AG04450 (cell line): ENCODE measurements around the gene PAIP2B. TPM values are rescaled to one million over a fixed set of nuclear protein-coding genes. Genes with fewer than 3 reads are reported as not detected.

Experiments
- CTCF ChIA-PET: fragments of 300-600, 350-600 bp; formaldehyde crosslinking; extraction: SDS; loops from one replicate; lab custom pipeline; 2022; ENCODE audit warnings: antibody characterized with exemption, inconsistent platforms; lab: Charles Lee
- POLR2A ChIA-PET: fragments of 350-600 bp; formaldehyde crosslinking; extraction: SDS; loops from one replicate; lab custom pipeline; 2021; ENCODE audit warnings: antibody characterized with exemption, inconsistent platforms; lab: Yijun Ruan, JAX
- DNase-seq: peaks from one replicate; pipeline ENCODE4 v3.0.0-alpha.2; 2011; ENCODE audit warnings: low read depth, low spot score
- H3K27ac ChIP-seq: one replicate; pipeline ENCODE4 v1.5.1; 2012; ENCODE audit warnings: low read depth, low read length, control low read depth
- H3K27me3 ChIP-seq: one replicate; pipeline ENCODE4 v1.6.0; 2012; ENCODE audit warnings: low read length; ENCODE audit not compliant: control insufficient read depth, insufficient read depth
- H3K4me3 ChIP-seq: 2 replicates; pipeline ENCODE4 v1.5.1; 2011; ENCODE audit warnings: mild to moderate bottlenecking, low read depth, low read length, control low read depth
- H3K9me3 ChIP-seq: 2 replicates; pipeline ENCODE4 v1.5.1; 2012; ENCODE audit warnings: low read length; ENCODE audit not compliant: control insufficient read depth, insufficient read depth
- polyA plus RNA-seq: library from polyadenylated mRNA; depleted of rRNA; stranded (reverse); fragments of >200 nt; gene quantifications from 2 replicates; pipeline ENCODE4 v1.2.3, GENCODE V29; 2011
- TF ChIP-seq, protein P1 (sequence below): IDR thresholded peaks from 2 replicates; pipeline ENCODE4 v1.5.1; 2011; ENCODE audit warnings: low read depth, low read length, control low read depth, inconsistent platforms

Gene PAIP2B
- polyA plus RNA-seq, 1 experiment = 0.24 TPM

DNA sequence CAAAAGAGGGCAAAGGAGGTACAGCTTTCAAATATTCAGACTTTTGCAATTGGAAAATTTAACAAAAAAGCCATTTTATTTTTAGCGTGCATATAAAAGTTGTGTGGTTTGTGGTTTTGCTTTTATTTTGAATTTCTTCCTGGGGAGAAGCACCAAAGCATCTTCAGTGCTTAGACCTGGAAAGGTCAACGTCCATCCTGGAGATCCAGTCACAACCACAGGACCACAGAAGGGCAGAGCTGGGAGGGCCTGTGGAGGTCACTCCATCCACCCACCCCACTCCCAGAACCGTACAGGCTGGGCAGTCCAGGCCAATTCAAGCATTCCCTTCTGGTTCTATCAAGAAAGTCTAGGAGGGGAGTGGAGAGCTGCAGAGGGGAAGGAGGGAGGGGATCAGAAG, 52.7 kb downstream of the PAIP2B start:
- Histone ChIP-seq H3K27ac (no peak overlapping the region), H3K9me3 (no peaks in the 10 kb centered on the region), H3K27me3 (peaks cover 11% of the 10 kb centered on the region), H3K4me3 (no peak overlapping the region)
- TF ChIP-seq, protein P1, sequence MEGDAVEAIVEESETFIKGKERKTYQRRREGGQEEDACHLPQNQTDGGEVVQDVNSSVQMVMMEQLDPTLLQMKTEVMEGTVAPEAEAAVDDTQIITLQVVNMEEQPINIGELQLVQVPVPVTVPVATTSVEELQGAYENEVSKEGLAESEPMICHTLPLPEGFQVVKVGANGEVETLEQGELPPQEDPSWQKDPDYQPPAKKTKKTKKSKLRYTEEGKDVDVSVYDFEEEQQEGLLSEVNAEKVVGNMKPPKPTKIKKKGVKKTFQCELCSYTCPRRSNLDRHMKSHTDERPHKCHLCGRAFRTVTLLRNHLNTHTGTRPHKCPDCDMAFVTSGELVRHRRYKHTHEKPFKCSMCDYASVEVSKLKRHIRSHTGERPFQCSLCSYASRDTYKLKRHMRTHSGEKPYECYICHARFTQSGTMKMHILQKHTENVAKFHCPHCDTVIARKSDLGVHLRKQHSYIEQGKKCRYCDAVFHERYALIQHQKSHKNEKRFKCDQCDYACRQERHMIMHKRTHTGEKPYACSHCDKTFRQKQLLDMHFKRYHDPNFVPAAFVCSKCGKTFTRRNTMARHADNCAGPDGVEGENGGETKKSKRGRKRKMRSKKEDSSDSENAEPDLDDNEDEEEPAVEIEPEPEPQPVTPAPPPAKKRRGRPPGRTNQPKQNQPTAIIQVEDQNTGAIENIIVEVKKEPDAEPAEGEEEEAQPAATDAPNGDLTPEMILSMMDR = no peak
- POLR2A ChIA-PET = no interaction called here
- no peak for DNase-seq
- CTCF ChIA-PET = no interaction called here

DNA sequence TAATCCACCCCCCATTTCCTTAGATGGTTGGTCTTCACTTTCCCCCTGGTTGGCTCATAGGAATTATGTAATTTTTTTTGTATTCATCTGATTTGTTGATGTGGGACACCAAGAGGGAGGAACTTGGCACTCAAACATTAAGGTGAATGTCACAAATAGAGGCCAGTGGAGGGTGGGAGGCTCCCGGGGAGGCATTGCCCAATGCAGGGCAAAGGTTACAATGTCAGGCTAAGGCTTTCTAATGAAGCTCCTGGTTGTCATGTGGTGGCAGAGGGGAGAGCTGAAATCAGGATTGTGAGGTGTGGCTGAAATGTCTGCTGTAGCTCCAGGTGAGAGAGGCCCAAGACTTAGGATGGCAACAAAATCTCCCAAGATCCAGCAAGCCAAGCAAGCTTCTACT, 53.8 kb downstream of the PAIP2B start:
- Histone ChIP-seq H3K27me3 (peaks cover 11% of the 10 kb centered on the region), H3K9me3 (no peaks in the 10 kb centered on the region), H3K27ac (no peak overlapping the region), H3K4me3 (no peak overlapping the region)
- POLR2A ChIA-PET = no interaction called here
- CTCF ChIA-PET = interaction anchor here (1.1 kb wide), 1 partner anchor 16 kb away, joined by 4 read pairs; no protein-coding TSS in a partner anchor
- TF ChIP-seq, protein P1 = no peak
- no peak for DNase-seq

DNA sequence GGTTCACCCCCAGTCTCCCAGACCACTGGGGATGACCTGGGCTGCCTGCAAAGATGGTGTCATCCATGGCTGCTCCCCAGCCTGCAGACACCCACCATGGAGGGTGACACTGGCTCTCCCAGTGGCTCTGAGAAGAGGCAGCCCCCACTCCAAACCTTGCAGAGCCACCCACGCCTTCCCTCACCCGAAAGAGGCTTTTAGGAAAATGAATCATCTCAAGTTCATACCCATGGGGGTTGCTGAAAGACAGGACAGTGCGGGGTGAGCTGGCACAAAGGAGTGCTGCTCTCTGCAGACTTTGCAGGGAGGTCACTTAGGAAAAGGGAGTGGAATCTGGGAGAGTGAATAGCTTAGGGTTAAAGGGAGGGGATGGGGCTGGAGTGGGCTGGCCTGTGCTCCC, 60.1 kb downstream of the PAIP2B start:
- TF ChIP-seq, protein P1 = no peak
- Histone ChIP-seq H3K27ac (no peak overlapping the region), H3K4me3 (no peak overlapping the region), H3K9me3 (no peaks in the 10 kb centered on the region), H3K27me3 (no peaks in the 10 kb centered on the region)
- DNase-seq = no peak
- ChIA-PET CTCF (no interaction called here), POLR2A (no interaction called here)

DNA sequence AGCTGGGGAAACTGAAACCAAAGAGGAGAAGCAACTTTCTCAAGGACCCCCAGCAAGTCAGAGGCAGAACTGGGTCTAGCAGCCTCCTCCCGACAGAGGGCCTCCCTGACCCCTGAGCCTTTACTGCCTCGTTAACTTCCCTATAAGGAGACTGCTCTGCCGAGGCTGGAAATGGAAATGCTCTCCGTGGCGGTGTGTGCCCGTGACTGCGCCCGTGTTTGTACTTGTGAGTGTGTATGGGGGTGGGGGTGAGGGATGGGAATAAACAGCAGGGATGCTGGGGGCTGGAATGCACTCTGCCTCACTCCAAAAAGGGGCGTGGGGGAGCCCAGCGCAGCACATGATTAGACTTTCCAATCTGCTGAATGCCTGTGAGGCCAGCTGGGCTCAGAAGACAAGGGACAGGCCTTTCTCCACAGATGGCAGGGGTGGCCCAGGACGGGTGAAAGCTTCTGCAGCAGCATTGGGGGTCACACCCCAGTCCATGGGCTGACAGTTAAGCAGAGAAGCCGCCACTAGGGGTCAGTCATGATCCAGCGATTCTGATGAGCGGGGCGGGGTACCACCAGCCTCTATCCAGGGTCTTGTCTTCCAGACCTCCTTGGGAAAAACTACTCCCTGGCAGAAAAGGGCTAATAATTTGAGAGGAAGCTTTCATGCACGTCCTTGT, 69.6 kb downstream of the PAIP2B start:
- ChIA-PET CTCF (interaction anchor here (0.6 to 2.0 kb wide), 12 partner anchors 8 to 353 kb away, joined by 3 to 23 read pairs (median 4); partner anchors contain the start of gene ZNF638), POLR2A (interaction anchor here (1.0 kb wide), 1 partner anchor 175 kb away, joined by 4 read pairs; the partner anchor contains the start of gene ZNF638)
- DNase-seq = no peak
- peak overlapping the region; percentile 44 for H3K4me3 ChIP-seq
- peaks cover 6% of the 10 kb centered on the region for H3K27me3 ChIP-seq
- no peak overlapping the region for H3K27ac ChIP-seq
- H3K9me3 ChIP-seq = no peaks in the 10 kb centered on the region
- TF ChIP-seq, protein P1 = peak; percentile 69

DNA sequence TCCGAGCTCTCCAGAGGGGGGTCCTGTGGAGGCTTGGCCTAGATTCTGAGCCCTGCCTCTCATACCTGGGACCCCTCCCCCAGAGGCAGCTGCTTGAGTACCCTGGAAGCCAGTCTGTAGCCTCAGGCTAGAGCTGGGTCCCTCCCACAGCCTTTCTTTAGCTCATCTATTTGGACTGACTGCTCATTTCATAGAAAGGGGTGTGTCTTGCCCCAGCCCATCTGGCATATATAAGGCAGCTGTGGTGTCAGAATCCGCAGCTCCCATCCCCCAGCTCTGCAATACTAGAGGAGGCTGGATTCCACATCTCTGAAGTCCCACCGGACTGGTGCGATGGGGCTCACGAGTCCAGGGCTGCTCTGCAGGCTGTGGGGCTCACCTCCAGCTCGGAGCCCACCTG, 70.3 kb downstream of the PAIP2B start:
- no peaks in the 10 kb centered on the region for H3K9me3 ChIP-seq
- H3K27ac ChIP-seq = no peak overlapping the region
- DNase-seq = peak; percentile 7
- peak overlapping the region; percentile 44 for H3K4me3 ChIP-seq
- POLR2A ChIA-PET = interaction anchor here (0.5 to 1.0 kb wide), 2 partner anchors 175 to 333 kb away, joined by 4 read pairs; partner anchors contain the start of gene ZNF638
- CTCF ChIA-PET = interaction anchor here (0.6 to 2.0 kb wide), 9 partner anchors 14 to 356 kb away, joined by 3 to 23 read pairs (median 4); partner anchors contain the start of genes MPHOSPH10 and ZNF638
- peaks cover 6% of the 10 kb centered on the region for H3K27me3 ChIP-seq
- TF ChIP-seq, protein P1 = no peak
